ENCODE results near the gene BNC2. TPM values are rescaled to one million over a fixed set of nuclear protein-coding genes. Genes with fewer than 3 reads are reported as not detected.

Gene BNC2
- total and polyA plus RNA-seq, 2 of the 4 experiments (the other 2 are of a cell fraction) = 15.5 to 45.2 TPM

DNA sequence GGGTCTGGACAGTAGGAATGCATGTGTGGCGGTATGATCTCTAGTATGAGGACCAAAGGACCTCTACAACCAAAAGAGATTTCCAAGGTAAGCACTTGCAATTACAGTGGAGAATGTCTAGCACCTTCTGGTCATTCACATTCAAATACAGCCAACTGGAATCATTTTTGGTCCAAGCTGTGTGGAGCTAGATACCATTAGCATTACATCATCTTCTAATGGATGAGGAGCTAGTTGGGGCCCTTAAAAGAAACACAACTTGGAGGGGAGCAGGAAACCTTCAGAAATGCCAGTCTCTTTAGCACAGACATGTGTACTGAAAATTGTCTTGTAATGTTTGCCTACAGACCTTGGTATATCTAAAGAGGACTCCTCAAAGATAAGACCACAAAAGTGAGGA, 244.7 kb downstream of the BNC2 start:
- Histone ChIP-seq H3K36me3 (ENCODE audit: control insufficient read depth, insufficient read depth, low read length) (no peaks in the 10 kb centered on the region), H3K9ac (ENCODE audit: low read depth, low read length) (no peak overlapping the region; the same call in 1 of the 2 replicates), H3K27ac (ENCODE audit: insufficient read depth, low read length) (peak overlapping the region; percentile 42; the same call in 1 of the 2 replicates), H3K27me3 (ENCODE audit: control insufficient read depth, insufficient read depth, low read length) (no peaks in the 10 kb centered on the region), H3K14ac (replicated peaks; ENCODE audit: low read depth, low read length) (peak overlapping the region; percentile 77), H3K9me1 (ENCODE audit: insufficient read depth, low read length) (peaks cover 6% of the 10 kb centered on the region), H4K5ac (ENCODE audit: low read depth, low read length) (peak overlapping the region; percentile 83), H3K4ac (ENCODE audit: low read depth, low read length) (peak overlapping the region; percentile 74; the same call in 1 of the 2 replicates), H4K8ac (ENCODE audit: low read depth in 2 of 2, low read length in 2 of 2) (peak overlapping the region; percentile 33 to 66), H2AK9ac (replicated peaks; ENCODE audit: low read depth, low read length, poor library complexity) (peak overlapping the region; percentile 13), H2BK15ac (ENCODE audit: low read depth, low read length) (peak overlapping the region; percentile 70; the same call in 2 of the 3 replicates), H3K9me3 (ENCODE audit: control insufficient read depth, insufficient read depth, low read length) (no peaks in the 10 kb centered on the region), H3K79me1 (ENCODE audit: low read depth in 1 of 2, low read length in 2 of 2) (peaks cover 19 to 58% of the 10 kb centered on the region in 2 experiments), H2BK120ac (ENCODE audit: low read depth, low read length) (peak overlapping the region; percentile 85), H3K18ac (ENCODE audit: low read depth, low read length) (peak overlapping the region; percentile 94), H3K56ac (ENCODE audit: extremely low read depth, insufficient read depth, low read length) (peak overlapping the region; percentile 40; the same call in 1 of the 2 replicates), H3K4me3 (ENCODE audit: insufficient read depth, low read depth, low read length) (no peak overlapping the region), H4K91ac (ENCODE audit: insufficient read depth, low read depth, low read length) (peak overlapping the region; percentile 54), H3K4me1 (ENCODE audit: control insufficient read depth, insufficient read depth, low read length) (peaks cover 26% of the 10 kb centered on the region), H2AK5ac (ENCODE audit: low read depth, low read length) (peak overlapping the region; percentile 46), H2BK20ac (ENCODE audit: low read depth, low read length) (peak overlapping the region; percentile 87), H2BK5ac (ENCODE audit: low read depth, low read length, poor library complexity, severe bottlenecking) (peak overlapping the region; percentile 76), H4K20me1 (ENCODE audit: insufficient read depth, low read length) (no peaks in the 10 kb centered on the region), H2AFZ (replicated peaks; ENCODE audit: low read length, poor library complexity) (no peak overlapping the region), H3K23ac (ENCODE audit: low read depth, low read length) (peak overlapping the region; percentile 77), H3K4me2 (ENCODE audit: low read depth, low read length) (peak overlapping the region; percentile 77)
- intact Hi-C loops (cut with micrococcal nuclease) (loop anchor here (5.0 to 10.0 kb wide), 5 partner anchors 81 to 431 kb away; no protein-coding TSS in a partner anchor), in situ Hi-C loops (cut with MboI; ENCODE audit: low sequenced_read_pairs) (loop anchor here (25.0 kb wide), 1 partner anchor 836 kb away; no protein-coding TSS in a partner anchor), dilution Hi-C loops (cut with HindIII; ENCODE audit: low sequenced_read_pairs, unreplicated experiment) (no loop called here)
- ATAC-seq (ENCODE audit: low read depth) = peak; percentile 21; the same call in 1 of the 2 replicates
- no TSS peak for BruUV-seq (replicated peaks)
- no CpG with 5 or more reads among the region's 1 CpG for WGBS, 2 experiments (ENCODE audit: extremely low coverage in 2 of 2, insufficient read length in 1 of 2)
- TF ChIP-seq CEBPB (IDR thresholded peaks at IDR 0.05; ENCODE audit: low read depth, low read length) (peak; percentile 31; the same call in 1 of the 2 replicates), RFX5 (IDR thresholded peaks at IDR 0.05; ENCODE audit: low read depth, low read length) (no peak)
- CTCF ChIA-PET = no interaction called here
- DNase-seq = peak; percentile 67
- POLR2A ChIA-PET (ENCODE audit: unreplicated experiment) = no interaction called here
